ENCODE results near the gene KLF9.

KLF9 gene

GRCh38 chr9:70352356-70352755, 62.1 kb downstream of the KLF9 start:
- DNase-seq = no peak

- DNase-seq = no peak
These were observed 67.4 kb downstream of the KLF9 start for GRCh38 chr9:70347046-70347445.

- no peak for DNase-seq
These were observed 73.9 kb downstream of the KLF9 start for GRCh38 chr9:70340572-70340971.
